Measurements from ENCODE around the gene INSC. TPM values are rescaled to one million over a fixed set of nuclear protein-coding genes. Genes with fewer than 3 reads are reported as not detected.
A peak's percentile ranks its signal among the peaks of the same experiment; 100 is the strongest.

Gene INSC
- total RNA-seq, 1 donor from 2014 or later = not detected

GRCh38 chr11:15095736-15096228, 18.9 kb upstream of the INSC start:
- Mint-ChIP-seq H3K27me3 (ENCODE audit: unreplicated experiment) (peaks cover 16% of the 10 kb centered on the region), H3K9me3 (ENCODE audit: unreplicated experiment) (no peaks in the 10 kb centered on the region), H3K36me3 (ENCODE audit: unreplicated experiment) (no peaks in the 10 kb centered on the region), H3K4me1 (ENCODE audit: unreplicated experiment) (no peaks in the 10 kb centered on the region), H3K4me3 (ENCODE audit: unreplicated experiment) (no peak overlapping the region), H3K27ac (ENCODE audit: unreplicated experiment) (no peak overlapping the region)
- no peak for DNase-seq (ENCODE audit: extremely low spot score, unreplicated experiment)
- no peak for TF ChIP-seq CTCF (IDR thresholded peaks at IDR 0.05)

GRCh38 chr11:15097411-15097810, 17.3 kb upstream of the INSC start:
- no peak for TF ChIP-seq CTCF (IDR thresholded peaks at IDR 0.05)
- H3K4me3 Mint-ChIP-seq (ENCODE audit: unreplicated experiment) = no peak overlapping the region
- no peaks in the 10 kb centered on the region for H3K36me3 Mint-ChIP-seq (ENCODE audit: unreplicated experiment)
- no peak overlapping the region for H3K27ac Mint-ChIP-seq (ENCODE audit: unreplicated experiment)
- H3K9me3 Mint-ChIP-seq (ENCODE audit: unreplicated experiment) = no peaks in the 10 kb centered on the region
- peaks cover 20% of the 10 kb centered on the region for H3K27me3 Mint-ChIP-seq (ENCODE audit: unreplicated experiment)
- no peaks in the 10 kb centered on the region for H3K4me1 Mint-ChIP-seq (ENCODE audit: unreplicated experiment)
- DNase-seq (ENCODE audit: extremely low spot score, unreplicated experiment) = no peak

- H3K4me3 Mint-ChIP-seq (ENCODE audit: unreplicated experiment) = no peak overlapping the region
- H3K9me3 Mint-ChIP-seq (ENCODE audit: unreplicated experiment) = no peaks in the 10 kb centered on the region
- peaks cover 22% of the 10 kb centered on the region for H3K27me3 Mint-ChIP-seq (ENCODE audit: unreplicated experiment)
- no peak for TF ChIP-seq CTCF (IDR thresholded peaks at IDR 0.05)
- no peak overlapping the region for H3K27ac Mint-ChIP-seq (ENCODE audit: unreplicated experiment)
- DNase-seq (ENCODE audit: extremely low spot score, unreplicated experiment) = no peak
- H3K36me3 Mint-ChIP-seq (ENCODE audit: unreplicated experiment) = no peaks in the 10 kb centered on the region
- H3K4me1 Mint-ChIP-seq (ENCODE audit: unreplicated experiment) = no peaks in the 10 kb centered on the region
Observed at GRCh38 chr11:15099267-15099666, 15.5 kb upstream of the INSC start.

GRCh38 chr11:15101072-15101709, 13.5 kb upstream of the INSC start:
- peaks cover 16% of the 10 kb centered on the region for H3K27me3 Mint-ChIP-seq (ENCODE audit: unreplicated experiment)
- no peaks in the 10 kb centered on the region for H3K9me3 Mint-ChIP-seq (ENCODE audit: unreplicated experiment)
- H3K4me1 Mint-ChIP-seq (ENCODE audit: unreplicated experiment) = peaks cover under 1% of the 10 kb centered on the region
- no peak overlapping the region for H3K4me3 Mint-ChIP-seq (ENCODE audit: unreplicated experiment)
- TF ChIP-seq CTCF (IDR thresholded peaks at IDR 0.05) = peak; percentile 93
- no peak overlapping the region for H3K27ac Mint-ChIP-seq (ENCODE audit: unreplicated experiment)
- H3K36me3 Mint-ChIP-seq (ENCODE audit: unreplicated experiment) = no peaks in the 10 kb centered on the region
- peak; percentile 90 for DNase-seq (ENCODE audit: extremely low spot score, unreplicated experiment)

- Mint-ChIP-seq H3K4me3 (ENCODE audit: unreplicated experiment) (no peak overlapping the region), H3K9me3 (ENCODE audit: unreplicated experiment) (no peaks in the 10 kb centered on the region), H3K27ac (ENCODE audit: unreplicated experiment) (no peak overlapping the region), H3K4me1 (ENCODE audit: unreplicated experiment) (peaks cover 1% of the 10 kb centered on the region), H3K27me3 (ENCODE audit: unreplicated experiment) (peaks cover 16% of the 10 kb centered on the region), H3K36me3 (ENCODE audit: unreplicated experiment) (no peaks in the 10 kb centered on the region)
- TF ChIP-seq CTCF (IDR thresholded peaks at IDR 0.05) = no peak
- no peak for DNase-seq (ENCODE audit: extremely low spot score, unreplicated experiment)
Observed at GRCh38 chr11:15104166-15104565, 10.6 kb upstream of the INSC start.
